ENCODE results near the gene CYP8B1. TPM values are rescaled to one million over a fixed set of nuclear protein-coding genes. Genes with fewer than 3 reads are reported as not detected.

Gene CYP8B1
- total and polyA plus RNA-seq, 9 of the 15 experiments (the other 6 are each of a cell fraction or from before 2014, with no cell fraction given) = 0.04 TPM; not detected in 8

GRCh38 chr3:42841332-42841731 lies 34.3 kb downstream of the CYP8B1 start:
- BruUV-seq (replicated peaks) = no TSS peak
- Histone ChIP-seq H3K79me2 (ENCODE audit: control insufficient read depth, insufficient read depth, low read length) (no peaks in the 10 kb centered on the region), H3K36me3 (ENCODE audit: control insufficient read depth, insufficient read depth, low read length) (no peaks in the 10 kb centered on the region), H3K4me3 (no peak overlapping the region), H3K27me3 (ENCODE audit: control insufficient read depth in 2 of 2, insufficient read depth in 2 of 2, low read length in 2 of 2) (peaks cover 0 to 3% of the 10 kb centered on the region in 2 experiments; a peak in 2 of 5 replicates), H3K9ac (ENCODE audit: insufficient read depth in 1 of 2, low read depth in 2 of 2, low read length in 2 of 2) (no peak overlapping the region), H2AFZ (ENCODE audit: low read depth, low read length) (peak overlapping the region; percentile 32; the same call in 1 of the 2 replicates), H3K4me1 (replicated peaks in 1 of 2; ENCODE audit: control insufficient read depth in 2 of 2, insufficient read depth in 2 of 2, low read length in 2 of 2) (peaks cover 4 to 23% of the 10 kb centered on the region in 2 experiments), H3K9me3 (replicated peaks; ENCODE audit: control insufficient read depth, insufficient read depth, low read depth, low read length) (no peaks in the 10 kb centered on the region), H3K9me1 (ENCODE audit: control insufficient read depth, insufficient read depth, low read length) (no peaks in the 10 kb centered on the region), H3K27ac (ENCODE audit: extremely low read depth, low read depth, low read length) (no peak overlapping the region), H4K20me1 (replicated peaks; ENCODE audit: control insufficient read depth, insufficient read depth, low read length) (no peaks in the 10 kb centered on the region), H3K4me2 (ENCODE audit: insufficient read depth, low read length) (no peak overlapping the region)
- ATAC-seq = no peak
- 11% methylated on average over 1 of the region's 1 CpG for WGBS (ENCODE audit: insufficient coverage, low coverage, missing lambda C conversion rate)
- intact Hi-C loops (cut with micrococcal nuclease) = no loop called here
- no peak for DNase-seq (ENCODE audit: extremely low read depth in 1 of 4, low spot score in 3 of 4)
- in situ Hi-C loops (cut with MboI) = no loop called here
- TF ChIP-seq ZNF24 (IDR thresholded peaks at IDR 0.05) (no peak), ILF3 (IDR thresholded peaks at IDR 0.05; ENCODE audit: borderline replicate concordance) (no peak), GATA2 (CRISPR knock-in tag; IDR thresholded peaks at IDR 0.05) (no peak), CSDE1 (IDR thresholded peaks at IDR 0.05) (no peak), ETV5 (CRISPR knock-in tag; IDR thresholded peaks at IDR 0.05; ENCODE audit: low read depth) (no peak), OTX1 (CRISPR knock-in tag; IDR thresholded peaks at IDR 0.05) (no peak), MXI1 (IDR thresholded peaks at IDR 0.05; ENCODE audit: low read depth, low read length) (no peak), L3MBTL2 (IDR thresholded peaks at IDR 0.05) (no peak), CAMTA2 (CRISPR knock-in tag; conservative IDR thresholded peaks at IDR 0.05) (no peak), TAF9B (IDR thresholded peaks at IDR 0.05; ENCODE audit: partially characterized antibody) (no peak), GABPB1 (CRISPR knock-in tag; IDR thresholded peaks at IDR 0.05) (no peak), ADNP (tag; IDR thresholded peaks at IDR 0.05) (no peak)
- ChIA-PET CTCF (ENCODE audit: low intra/inter-chr PET ratio) (interaction anchor here (0.6 to 1.2 kb wide), 3 partner anchors 10 to 704 kb away, joined by 3 to 4 read pairs (median 3); no protein-coding TSS in a partner anchor), POLR2A (interaction anchor here (0.5 kb wide), 1 partner anchor 631 kb away, joined by 3 read pairs; no protein-coding TSS in a partner anchor)
- no peak for FAIRE-seq

Measured in K562 (cell line).